Measurements from ENCODE around the gene RASL10A.

- no peak for TF ChIP-seq CTCF (IDR thresholded peaks at IDR 0.05)
- no peak for TF ChIP-seq POLR2AphosphoS5 (IDR thresholded peaks at IDR 0.05)
- TF ChIP-seq POLR2A (IDR thresholded peaks at IDR 0.05) = no peak
Measured at GRCh38 chr22:29290061-29290460, 25.4 kb downstream of the RASL10A start.
